WI38 (cell line): ENCODE results near the gene SEMA7A.

Source experiments
- H3K4me3 ChIP-seq: 2 replicates; pipeline ENCODE4 v1.5.1; 2011; ENCODE audit warnings: low read depth, mild to moderate bottlenecking, control low read depth, low read length
- TF ChIP-seq, protein P1 (sequence below): IDR thresholded peaks from 2 replicates; pipeline ENCODE4 v1.5.1; 2012; ENCODE audit warnings: low read depth, mild to moderate bottlenecking, control low read depth, low read length

SEMA7A gene

DNA sequence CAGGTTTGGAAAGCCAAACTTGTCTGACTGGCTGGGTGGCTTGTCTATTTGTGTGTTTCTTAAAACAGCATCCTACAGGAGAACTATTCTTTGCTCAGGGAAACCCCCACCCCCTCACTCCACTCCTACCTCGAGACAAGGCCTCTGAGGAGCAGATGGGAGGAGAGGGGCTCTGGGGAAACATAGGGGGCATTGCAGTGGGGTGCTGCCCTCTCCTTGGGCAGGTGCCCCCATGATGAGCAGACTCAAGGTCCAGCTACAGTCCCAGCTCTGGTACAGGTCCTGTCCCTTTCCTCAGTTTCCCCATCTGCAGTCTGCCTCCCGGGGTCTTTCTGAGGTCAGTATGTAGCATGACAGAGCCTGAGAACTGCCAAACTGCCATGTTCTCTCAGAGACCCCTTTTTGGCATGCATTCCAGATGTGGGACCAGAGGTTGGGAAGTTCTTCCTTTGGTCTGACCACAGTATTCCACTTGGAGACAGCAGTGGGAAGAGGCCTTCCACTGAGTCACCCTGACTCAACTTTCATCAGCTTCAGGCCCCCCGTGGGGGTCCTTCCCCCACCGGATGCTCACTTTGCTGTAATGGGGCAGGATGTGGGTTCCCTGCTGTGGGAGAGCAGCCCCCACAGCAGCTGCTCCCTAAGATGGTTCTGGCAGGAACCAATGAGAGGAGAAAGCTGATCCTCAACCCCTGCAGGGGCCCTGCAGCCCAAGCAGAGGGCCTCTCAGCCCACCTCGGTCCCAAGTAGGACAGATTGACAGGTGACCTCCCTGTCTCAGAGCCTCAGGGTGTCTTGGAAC is 34.0 kb downstream of the SEMA7A start:
- H3K4me3 ChIP-seq, result no peak overlapping the region
- TF ChIP-seq, protein P1, sequence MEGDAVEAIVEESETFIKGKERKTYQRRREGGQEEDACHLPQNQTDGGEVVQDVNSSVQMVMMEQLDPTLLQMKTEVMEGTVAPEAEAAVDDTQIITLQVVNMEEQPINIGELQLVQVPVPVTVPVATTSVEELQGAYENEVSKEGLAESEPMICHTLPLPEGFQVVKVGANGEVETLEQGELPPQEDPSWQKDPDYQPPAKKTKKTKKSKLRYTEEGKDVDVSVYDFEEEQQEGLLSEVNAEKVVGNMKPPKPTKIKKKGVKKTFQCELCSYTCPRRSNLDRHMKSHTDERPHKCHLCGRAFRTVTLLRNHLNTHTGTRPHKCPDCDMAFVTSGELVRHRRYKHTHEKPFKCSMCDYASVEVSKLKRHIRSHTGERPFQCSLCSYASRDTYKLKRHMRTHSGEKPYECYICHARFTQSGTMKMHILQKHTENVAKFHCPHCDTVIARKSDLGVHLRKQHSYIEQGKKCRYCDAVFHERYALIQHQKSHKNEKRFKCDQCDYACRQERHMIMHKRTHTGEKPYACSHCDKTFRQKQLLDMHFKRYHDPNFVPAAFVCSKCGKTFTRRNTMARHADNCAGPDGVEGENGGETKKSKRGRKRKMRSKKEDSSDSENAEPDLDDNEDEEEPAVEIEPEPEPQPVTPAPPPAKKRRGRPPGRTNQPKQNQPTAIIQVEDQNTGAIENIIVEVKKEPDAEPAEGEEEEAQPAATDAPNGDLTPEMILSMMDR, result no peak

DNA sequence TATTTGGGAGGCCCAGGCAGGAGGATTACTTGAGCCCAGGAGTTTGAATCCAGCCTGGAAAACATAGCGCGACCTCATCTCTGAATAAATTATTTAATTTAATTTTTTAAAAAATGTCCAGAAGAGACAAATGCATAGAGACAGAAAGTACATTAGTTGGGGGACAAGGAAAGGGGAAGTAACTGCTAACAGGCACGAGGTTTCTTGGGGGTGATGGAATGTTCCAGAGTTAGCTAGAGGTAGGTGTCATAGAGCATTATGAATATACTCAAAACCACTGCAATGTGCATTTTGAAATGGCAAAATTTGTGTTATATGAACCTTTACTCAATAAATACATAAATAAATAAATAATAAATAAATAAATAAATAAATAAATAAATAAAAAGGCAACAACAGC is 34.7 kb downstream of the SEMA7A start:
- TF ChIP-seq, protein P1, result no peak
- no peak overlapping the region for H3K4me3 ChIP-seq

DNA sequence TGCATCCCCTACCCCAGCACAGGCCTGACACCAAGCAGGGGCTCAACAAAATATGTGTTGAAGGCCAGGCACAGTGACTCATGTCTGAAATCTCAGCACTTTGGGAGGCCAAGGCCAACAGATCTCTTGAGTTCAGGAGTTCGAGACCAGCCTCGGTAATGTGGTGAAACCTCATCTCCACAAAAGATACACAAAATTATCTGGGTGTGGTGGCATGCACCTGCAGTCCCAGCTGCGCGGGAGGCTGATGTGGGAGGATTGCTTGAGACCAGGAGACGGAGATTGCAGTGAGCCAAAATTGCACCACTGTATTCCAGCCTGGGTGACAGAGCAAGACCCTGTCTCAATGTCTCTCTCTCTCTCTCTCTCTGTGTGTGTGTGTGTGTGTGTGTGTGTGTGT is 35.6 kb downstream of the SEMA7A start:
- TF ChIP-seq, protein P1, result no peak
- no peak overlapping the region for H3K4me3 ChIP-seq

DNA sequence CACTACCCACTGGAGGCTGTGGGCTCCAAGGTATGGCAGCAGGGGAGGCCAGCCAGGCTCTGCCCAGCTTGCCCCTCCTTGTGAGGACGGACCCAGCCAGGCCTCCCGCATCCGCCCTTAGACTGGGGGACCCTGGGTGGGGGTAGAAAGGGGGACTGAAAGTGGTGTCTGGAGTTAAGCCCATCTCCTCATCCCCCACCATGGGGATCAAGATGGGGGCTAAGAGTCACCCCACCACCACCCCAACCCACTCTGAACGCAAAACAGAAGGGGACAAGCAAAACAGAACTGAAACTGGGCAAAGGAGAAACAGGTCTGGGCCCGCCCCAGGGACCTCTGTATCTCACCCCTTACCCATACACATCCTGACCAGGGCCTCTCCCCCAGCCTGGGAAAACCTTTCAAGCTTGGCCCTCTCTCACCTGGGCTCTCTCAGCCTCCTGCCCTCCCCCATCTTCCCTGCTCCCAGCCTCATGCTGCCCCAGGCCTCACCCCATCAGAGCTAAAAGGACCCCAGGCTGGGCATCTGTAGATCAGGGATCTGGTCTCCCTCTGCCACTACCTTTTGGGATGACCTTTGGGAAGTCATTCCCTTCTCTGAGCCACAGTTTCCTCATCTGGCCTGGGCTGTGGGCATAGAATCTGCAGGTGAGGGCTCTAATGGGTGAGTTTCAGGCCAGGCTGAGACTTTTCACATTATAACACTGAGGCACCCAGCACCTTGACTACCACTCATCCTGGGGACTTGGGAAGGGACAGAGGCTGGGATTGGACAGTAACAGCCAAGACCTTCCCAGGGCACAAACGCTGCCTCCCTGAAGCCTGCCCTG is 36.3 kb downstream of the SEMA7A start:
- TF ChIP-seq, protein P1, result no peak
- no peak overlapping the region for H3K4me3 ChIP-seq

DNA sequence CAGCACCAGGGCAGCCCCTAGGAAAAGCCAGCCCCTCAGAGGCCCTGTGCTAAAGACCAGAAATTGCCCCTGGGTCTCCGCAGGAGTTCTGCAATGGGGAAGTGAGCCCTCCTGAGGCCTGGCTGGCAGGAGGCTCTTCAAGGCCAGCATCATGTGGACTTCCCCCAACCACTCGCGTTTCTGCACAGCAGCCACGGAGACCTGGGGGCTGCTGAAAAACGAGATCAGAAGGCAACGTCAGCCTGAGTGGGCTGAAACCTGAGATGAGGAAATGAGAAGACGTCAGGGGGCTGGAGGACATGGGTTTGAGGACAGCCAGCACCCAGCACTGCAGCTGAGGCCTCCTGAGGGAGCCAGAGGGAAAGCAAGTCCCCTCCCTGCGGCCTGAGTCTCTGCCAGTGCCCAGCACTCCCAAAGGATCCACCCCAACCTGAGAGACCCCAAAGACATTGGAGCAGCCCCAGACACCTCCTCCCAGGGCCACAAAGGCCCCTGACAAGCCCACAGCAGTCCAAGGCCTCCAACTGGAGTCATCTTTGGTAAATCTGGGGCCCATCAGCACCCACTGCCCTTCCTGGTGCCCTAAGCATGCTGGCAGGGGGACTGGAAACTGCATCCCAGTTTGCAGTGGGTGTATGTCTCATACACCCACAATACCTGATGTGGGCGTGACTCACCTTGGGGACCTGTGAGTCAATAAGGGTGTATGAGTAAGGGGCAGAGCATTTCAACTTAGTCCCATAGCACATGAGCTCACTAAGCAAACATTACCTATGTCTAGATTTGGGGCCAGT is 37.1 kb downstream of the SEMA7A start:
- no peak overlapping the region for H3K4me3 ChIP-seq
- TF ChIP-seq, protein P1, result no peak

DNA sequence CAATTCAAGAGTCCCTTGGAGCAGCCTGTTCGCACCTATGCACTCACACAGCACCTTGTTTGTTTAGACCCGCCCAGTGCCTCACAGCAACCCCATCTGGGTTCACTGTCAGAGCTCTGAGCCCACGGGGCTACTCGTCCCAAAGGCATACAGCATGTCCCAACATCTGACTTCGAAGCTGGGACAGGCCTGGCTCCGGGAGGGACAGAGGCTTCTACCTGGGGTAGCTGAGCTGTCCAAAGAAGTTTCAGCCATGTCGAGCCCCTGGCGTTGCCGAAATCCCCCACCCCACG is 37.7 kb downstream of the SEMA7A start:
- H3K4me3 ChIP-seq, result no peak overlapping the region
- TF ChIP-seq, protein P1, result no peak
